HG03280 (cell line): ENCODE measurements around the gene RFC1.
"Not testable (repeated sequence)": the region's sequence is repeated elsewhere in the genome, so short reads cannot be mapped to it uniquely, and the experiment has no call there.

ENCODE experiments used
- ATAC-seq: cut with Tn5 transposase; IDR thresholded peaks from one replicate; pipeline ENCODE4 v1.9.1; 2021; ENCODE audit warnings: mild to moderate bottlenecking, moderate library complexity; ENCODE audit not compliant: unreplicated experiment

The RFC1 gene

DNA sequence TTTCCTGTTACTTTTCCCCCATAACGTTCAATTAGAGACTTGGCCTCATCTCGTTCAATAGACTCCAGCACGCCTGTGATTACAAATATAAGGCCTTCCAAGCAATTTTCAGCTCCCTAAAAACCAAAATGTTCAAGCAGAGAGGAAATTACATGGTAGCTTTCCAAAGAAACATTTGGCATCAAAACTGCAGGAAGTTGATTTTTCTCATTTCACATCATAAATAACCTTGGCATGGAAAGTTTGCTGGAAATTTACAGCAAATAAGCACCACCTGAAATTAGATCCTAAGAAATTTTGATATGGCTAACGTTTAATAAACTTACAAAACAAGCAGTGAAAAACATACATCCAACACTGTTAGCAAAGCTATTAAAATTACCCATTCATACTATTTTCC, 53.3 kb downstream of the RFC1 start:
- ATAC-seq = no peak

DNA sequence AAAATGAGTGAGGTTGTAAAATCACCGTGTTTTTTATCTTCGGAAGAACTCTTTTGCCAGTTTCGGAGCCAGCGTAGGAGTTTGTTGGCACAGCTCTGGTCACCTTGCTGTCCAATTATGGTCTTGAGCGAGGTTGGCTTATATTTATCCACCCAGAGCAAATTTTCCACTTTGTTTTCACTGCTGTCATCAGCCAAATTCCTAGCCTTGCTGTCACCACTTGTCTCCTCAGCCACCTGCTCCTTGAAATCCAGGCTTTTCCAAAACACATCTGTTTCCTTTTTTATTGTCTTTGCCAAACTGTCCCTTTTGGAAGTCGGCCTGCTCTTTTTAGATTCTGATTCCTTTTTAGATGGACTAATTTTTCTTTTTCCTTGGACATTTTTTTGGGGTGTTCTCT, 57.6 kb downstream of the RFC1 start:
- no peak for ATAC-seq

DNA sequence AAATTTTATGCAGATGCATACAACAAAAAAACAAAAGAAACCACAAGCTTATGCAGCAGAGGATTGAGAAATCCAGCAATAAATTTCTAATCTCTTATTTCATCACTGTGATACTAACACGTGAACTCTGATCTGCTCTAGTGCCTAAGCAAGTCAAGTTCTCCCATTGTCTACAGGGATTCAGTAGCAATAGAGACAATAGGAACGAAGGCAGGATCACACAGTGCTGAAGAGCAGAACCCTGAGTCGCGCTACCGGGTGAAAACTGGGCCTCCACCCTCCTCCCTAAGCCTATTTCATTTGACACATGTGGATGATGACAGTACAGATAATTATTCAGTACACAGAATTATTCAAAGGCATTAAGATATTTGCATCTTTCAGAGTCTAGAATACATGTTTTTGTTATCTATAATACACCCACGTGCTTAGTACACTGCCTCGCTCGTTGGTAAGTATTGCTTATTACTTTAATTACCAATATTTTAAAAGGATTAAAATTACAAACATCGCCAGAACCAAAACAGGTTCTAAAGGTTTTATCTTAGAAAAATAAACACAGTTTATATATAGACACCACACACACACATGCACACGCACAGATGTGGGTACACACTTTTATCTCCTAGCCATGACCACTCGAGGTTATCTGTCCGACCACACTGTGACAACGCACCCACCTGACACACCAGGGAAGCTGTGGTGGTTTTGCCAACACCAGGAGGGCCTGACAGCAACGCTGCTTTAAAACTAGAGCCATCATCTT, 60.1 kb downstream of the RFC1 start:
- ATAC-seq = no peak

GRCh38 chr4:39304651-39305050, 61.5 kb downstream of the RFC1 start:
- ATAC-seq = no peak

DNA sequence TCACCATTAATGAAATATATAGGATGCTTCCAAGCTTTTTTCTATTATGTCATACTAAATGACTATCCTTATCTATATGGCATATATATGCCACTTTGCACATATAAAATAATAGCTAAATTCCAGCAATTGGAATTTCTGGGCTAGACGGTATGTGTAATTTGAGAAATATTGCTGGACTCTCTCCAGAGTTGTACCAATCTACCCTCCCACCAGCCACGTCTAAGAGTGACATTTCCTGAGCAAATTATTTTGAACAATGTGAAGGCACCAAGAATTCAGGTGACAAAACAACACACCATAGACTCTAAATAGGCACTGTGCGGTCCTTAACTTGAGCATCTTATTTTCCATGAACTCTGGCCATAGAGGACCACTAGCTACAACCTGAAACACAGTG, 62.3 kb downstream of the RFC1 start:
- no peak for ATAC-seq

GRCh38 chr4:39302901-39303300, 63.3 kb downstream of the RFC1 start:
- ATAC-seq = no peak

DNA sequence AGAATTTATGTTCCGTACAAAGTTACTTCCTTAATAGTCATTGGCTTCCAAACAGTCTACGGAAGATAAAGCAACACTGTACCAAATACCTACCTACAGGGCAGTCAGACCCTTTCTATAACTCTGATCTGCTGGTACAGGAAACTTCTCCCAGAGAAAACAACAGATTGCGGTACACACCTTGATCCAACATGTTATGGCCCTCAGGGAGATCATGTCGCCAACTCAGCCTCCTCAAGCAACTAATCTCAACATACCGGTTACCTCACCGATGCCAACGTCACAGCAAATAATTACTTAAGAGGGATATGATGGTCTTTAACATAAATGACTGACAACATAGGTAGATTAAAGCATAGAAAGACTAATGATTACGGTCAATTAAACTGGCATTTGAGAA, 70.4 kb downstream of the RFC1 start:
- no peak for ATAC-seq

GRCh38 chr4:39292433-39292832, 73.7 kb downstream of the RFC1 start:
- not testable (repeated sequence) for ATAC-seq

GRCh38 chr4:39291686-39292085, 74.5 kb downstream of the RFC1 start:
- ATAC-seq = no peak

DNA sequence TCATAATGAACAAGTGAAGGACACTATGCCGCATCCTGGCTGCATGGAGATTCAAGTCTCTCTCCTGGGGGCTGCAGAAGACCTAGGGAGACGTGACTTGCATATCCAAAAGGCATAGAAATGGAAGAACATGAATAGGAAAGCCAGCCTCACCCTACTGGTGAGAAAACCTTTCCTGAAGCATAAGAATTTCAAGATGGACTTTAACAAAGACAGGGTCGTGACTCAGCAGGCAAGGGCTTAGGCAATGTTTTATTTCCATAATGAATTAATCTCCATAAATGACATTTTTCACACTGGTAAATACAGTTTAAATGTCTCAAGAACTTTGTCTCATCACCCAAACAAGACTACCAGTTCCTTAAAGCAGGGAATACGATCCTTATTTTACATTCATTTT, 78.9 kb downstream of the RFC1 start:
- ATAC-seq = no peak

DNA sequence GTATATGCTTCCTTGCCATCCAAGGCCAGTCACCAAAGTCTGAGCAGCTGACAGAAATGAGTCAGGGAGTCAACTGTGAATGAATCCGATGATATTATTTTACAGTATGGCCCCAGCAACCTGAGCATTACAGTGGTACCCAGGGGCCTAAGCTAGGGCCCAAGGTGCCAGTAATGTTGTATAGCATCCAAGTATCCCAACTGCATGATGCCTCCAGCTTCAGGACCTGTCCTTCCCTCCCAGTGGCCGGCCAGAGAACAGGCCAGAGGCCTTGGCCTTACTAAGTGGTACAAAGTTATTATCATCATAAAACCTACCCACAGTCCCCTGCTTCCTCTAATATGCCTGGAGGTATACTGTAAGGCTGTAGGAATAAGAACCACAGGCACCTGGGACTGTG, 79.9 kb downstream of the RFC1 start:
- no peak for ATAC-seq

DNA sequence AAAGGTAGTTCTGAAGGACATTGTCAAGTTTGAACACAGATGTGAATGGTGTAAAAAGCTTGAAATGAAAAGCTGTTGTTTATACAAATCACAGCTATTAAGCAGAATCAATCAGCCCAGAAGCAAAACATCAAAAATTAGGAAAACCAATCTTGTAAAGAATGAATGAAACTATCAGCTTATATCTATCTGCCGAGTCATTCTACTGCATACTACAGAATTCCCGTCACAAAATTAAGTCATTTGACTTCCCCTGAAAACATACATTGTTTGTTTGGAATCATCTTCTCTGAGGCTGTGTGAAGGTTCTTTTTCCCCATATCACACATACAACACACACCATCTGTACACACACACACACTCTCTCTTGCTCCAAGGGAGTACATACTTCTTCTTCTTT, 80.3 kb downstream of the RFC1 start:
- no peak for ATAC-seq

DNA sequence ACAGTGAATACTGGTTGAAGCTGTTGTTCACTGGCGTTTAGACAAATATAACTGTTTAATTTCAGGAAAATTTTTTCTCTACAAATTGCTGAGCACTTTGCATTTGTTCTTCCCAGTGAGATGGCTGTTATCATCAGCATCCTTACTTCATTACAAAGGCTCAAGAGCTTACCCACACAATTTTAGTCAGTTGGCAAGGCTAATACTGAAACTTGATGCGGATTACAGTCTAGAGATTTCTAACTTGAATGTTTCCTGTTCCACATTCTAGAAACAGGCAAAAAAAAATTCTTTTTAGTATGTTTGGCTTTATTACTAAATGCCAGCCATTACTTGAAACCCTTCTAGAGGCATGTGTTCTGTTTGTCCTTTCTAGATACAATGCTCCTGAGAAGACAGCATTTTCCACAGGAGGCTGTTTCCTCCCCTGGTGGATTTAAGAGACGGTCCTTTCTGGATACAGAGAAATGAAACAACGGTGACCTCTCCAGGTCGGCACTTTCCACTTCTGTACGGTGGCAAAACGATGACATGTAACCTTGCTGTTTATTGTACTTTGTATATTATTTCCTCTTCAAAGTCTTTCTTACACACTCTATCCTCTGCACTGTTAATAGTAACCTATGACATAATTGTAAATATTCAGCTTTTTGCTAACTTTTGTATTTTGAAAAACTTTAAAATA, 80.9 kb downstream of the RFC1 start:
- no peak for ATAC-seq

GRCh38 chr4:39280770-39281169, 85.4 kb downstream of the RFC1 start:
- ATAC-seq = no peak

- no peak for ATAC-seq
Measured at GRCh38 chr4:39279416-39279815, 86.7 kb downstream of the RFC1 start.

GRCh38 chr4:39278476-39278875, 87.7 kb downstream of the RFC1 start:
- no peak for ATAC-seq

GRCh38 chr4:39277661-39278060, 88.5 kb downstream of the RFC1 start:
- not testable (repeated sequence) for ATAC-seq

- ATAC-seq = no peak
Measured at GRCh38 chr4:39274503-39274902, 91.7 kb downstream of the RFC1 start.

- ATAC-seq = no peak
Measured at GRCh38 chr4:39263895-39264294, 102.3 kb downstream of the RFC1 start.

- ATAC-seq = no peak
Measured at GRCh38 chr4:39259571-39260330, 106.4 kb downstream of the RFC1 start.

DNA sequence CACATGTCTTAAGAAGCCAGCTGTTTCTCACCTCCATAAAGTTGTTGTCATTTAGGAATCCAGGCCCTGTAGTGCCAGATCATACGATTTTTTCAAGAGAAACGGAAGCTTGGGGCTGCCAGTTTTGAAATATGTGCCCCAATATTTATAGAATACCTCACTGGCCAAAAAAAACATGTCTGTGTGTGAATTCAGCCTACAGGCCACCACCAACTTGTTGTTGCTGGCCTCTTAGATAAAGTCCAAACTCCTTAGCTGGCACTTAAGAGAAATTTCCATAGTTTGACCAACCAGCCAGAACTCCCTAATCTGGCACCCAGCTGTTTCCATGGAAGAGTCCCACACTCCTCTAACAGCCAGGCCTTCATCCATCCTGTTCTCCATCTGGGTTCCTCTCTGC, 109.7 kb downstream of the RFC1 start:
- no peak for ATAC-seq

DNA sequence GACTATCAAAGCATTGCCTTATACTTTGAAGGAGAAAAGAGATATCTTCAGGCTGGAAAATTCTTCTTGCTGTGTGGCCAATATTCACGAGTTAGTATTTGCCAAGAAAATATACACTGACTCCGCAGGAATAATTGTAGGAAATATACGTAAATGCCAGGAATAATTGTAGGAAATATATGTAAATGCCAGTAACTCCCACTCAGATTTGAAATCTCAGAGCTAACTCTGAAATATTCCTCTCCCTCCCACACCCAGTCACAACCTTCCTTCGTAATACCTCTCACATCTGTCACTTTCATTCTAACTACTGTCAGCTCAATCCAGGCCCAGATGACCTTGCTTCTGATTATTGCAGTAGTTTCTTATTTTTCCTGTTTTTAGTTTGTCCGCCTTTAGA, 110.3 kb downstream of the RFC1 start:
- ATAC-seq = no peak
